Measurements from ENCODE around the gene PIK3R6.

GRCh38 chr17:8910969-8911604 is 43.6 kb upstream of the PIK3R6 start:
- TF ChIP-seq EZH2phosphoT487 (IDR thresholded peaks at IDR 0.05; ENCODE audit: insufficient read depth, low read depth) (no peak), EZH2 (IDR thresholded peaks at IDR 0.05; ENCODE audit: insufficient read depth, poor library complexity, severe bottlenecking) (no peak)
